Measurements from ENCODE around the gene POU5F2.

The POU5F2 gene

DNA sequence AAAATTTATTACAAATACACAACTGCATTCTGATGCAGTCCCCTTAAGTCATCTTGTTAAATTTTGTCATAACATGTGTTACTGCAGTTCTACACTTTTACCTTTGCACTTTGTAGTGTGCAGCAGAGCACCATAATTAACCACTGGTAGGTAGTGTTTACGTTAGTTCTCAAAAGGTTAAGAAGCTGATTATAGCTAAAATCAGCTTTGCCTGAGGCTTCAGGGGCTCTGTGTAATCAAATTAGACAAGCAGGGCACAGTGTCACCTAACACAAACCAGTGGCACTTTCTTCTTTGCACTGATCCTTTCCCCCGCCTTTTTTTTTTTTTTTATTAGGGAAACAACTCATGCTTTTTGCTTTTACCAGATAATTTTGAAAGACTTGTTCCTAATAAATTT is 26.1 kb downstream of the POU5F2 start:
- no peak overlapping the region for H3K4me3 ChIP-seq (ENCODE audit: low read depth, low read length)
- no peaks in the 10 kb centered on the region for H3K27me3 ChIP-seq (ENCODE audit: control insufficient read depth, insufficient read depth, low read length)
- no peaks in the 10 kb centered on the region for H3K36me3 ChIP-seq (ENCODE audit: control insufficient read depth, insufficient read depth, low read length)
- no peaks in the 10 kb centered on the region for H3K9me3 ChIP-seq (ENCODE audit: control insufficient read depth, insufficient read depth, low read length)
- H3K9ac ChIP-seq (ENCODE audit: low read depth, low read length), result no peak overlapping the region
- H3K4me1 ChIP-seq (ENCODE audit: control insufficient read depth, insufficient read depth, low read length), result no peaks in the 10 kb centered on the region

DNA sequence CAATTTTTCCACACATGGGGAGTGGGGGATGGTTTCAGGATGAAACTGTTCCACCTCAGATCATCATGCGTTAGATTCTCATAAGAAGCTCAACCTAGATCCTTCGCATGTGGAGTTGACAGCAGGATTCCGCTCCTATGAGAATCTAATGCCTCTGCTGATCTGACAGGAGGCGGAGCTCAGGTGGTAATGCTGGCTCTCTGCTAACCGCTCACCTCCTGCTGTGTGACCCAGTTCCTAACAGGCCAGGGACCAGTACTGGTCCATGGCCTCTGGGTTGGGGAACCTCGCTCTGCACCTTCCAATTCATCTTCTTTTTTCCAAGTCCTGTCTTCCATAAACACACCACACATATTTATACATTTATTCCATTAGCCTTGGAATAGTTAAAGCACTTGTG is 33.0 kb downstream of the POU5F2 start:
- Histone ChIP-seq H3K27me3 (ENCODE audit: control insufficient read depth, insufficient read depth, low read length) (no peaks in the 10 kb centered on the region), H3K4me1 (ENCODE audit: control insufficient read depth, insufficient read depth, low read length) (no peaks in the 10 kb centered on the region), H3K9ac (ENCODE audit: low read depth, low read length) (no peak overlapping the region), H3K9me3 (ENCODE audit: control insufficient read depth, insufficient read depth, low read length) (no peaks in the 10 kb centered on the region), H3K4me3 (ENCODE audit: low read depth, low read length) (no peak overlapping the region), H3K36me3 (ENCODE audit: control insufficient read depth, insufficient read depth, low read length) (no peaks in the 10 kb centered on the region)

DNA sequence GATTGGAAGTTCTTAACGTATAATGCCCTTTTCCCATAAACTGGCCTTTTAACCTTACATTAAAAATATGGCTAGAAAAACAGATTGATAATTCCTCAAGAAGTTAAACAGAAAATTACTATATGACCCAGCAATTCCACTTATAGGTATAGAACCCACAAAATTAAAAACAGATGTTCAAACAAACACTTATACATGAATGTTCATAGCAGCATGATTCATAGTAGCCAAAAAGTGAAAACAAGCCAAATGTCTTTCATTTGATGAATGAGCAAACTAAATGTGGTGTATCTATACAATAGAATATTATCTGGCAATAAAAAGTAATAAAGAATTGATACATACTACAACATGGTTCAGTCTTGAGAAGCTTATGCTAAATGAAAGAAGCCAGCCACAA is 35.5 kb downstream of the POU5F2 start:
- no peaks in the 10 kb centered on the region for H3K36me3 ChIP-seq (ENCODE audit: control insufficient read depth, insufficient read depth, low read length)
- H3K27me3 ChIP-seq (ENCODE audit: control insufficient read depth, insufficient read depth, low read length), result no peaks in the 10 kb centered on the region
- no peaks in the 10 kb centered on the region for H3K4me1 ChIP-seq (ENCODE audit: control insufficient read depth, insufficient read depth, low read length)
- H3K9me3 ChIP-seq (ENCODE audit: control insufficient read depth, insufficient read depth, low read length), result no peaks in the 10 kb centered on the region
- no peak overlapping the region for H3K9ac ChIP-seq (ENCODE audit: low read depth, low read length)
- no peak overlapping the region for H3K4me3 ChIP-seq (ENCODE audit: low read depth, low read length)

DNA sequence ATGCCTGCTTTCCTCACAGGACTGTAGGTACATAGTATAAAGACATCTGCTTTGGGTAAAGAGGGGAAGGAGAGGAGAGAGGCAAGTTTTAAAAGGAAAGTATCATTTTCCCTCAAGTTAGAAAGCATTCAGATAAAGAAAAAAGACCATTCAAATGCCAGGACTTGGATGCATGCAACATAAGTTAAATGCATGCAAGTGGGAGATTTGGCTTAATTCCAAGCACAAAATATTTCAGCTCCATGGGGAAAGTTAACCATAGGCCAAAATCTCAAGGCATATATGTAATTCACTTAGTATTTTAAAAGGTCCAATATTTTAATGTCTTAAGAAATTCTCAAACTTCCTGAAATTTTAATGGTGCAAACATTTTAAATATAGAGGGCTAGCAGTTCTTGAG is 36.4 kb downstream of the POU5F2 start:
- no peak overlapping the region for H3K4me3 ChIP-seq (ENCODE audit: low read depth, low read length)
- no peaks in the 10 kb centered on the region for H3K36me3 ChIP-seq (ENCODE audit: control insufficient read depth, insufficient read depth, low read length)
- H3K27me3 ChIP-seq (ENCODE audit: control insufficient read depth, insufficient read depth, low read length), result no peaks in the 10 kb centered on the region

DNA sequence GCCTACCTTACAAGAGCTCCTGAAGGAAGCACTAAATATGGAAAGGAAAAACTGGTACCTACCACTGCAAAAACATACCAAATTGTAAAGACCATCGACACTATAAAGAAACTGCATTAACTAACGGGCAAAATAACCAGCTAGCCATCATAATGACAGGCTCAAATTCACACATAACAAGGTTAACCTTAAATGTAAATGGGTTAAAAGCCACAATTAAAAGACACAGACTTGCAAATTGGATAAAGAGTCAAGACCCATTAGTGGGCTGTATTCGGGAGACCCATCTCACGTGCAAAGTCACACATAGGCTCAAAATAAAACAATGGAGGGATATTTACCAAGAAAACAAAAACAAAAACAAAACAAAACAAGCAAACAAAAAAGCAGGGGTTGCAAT is 49.4 kb downstream of the POU5F2 start:
- H3K9me3 ChIP-seq (ENCODE audit: control insufficient read depth, insufficient read depth, low read length), result no peaks in the 10 kb centered on the region
- H3K4me1 ChIP-seq (ENCODE audit: control insufficient read depth, insufficient read depth, low read length), result no peaks in the 10 kb centered on the region
- no peaks in the 10 kb centered on the region for H3K36me3 ChIP-seq (ENCODE audit: control insufficient read depth, insufficient read depth, low read length)
- H3K4me3 ChIP-seq (ENCODE audit: low read depth, low read length), result no peak overlapping the region
- no peak overlapping the region for H3K9ac ChIP-seq (ENCODE audit: low read depth, low read length)
- H3K27me3 ChIP-seq (ENCODE audit: control insufficient read depth, insufficient read depth, low read length), result no peaks in the 10 kb centered on the region

More for the DNA sequence above, 36.4 kb downstream of the POU5F2 start:
- Histone ChIP-seq H3K9ac (ENCODE audit: low read depth, low read length) (no peak overlapping the region), H3K4me1 (ENCODE audit: control insufficient read depth, insufficient read depth, low read length) (no peaks in the 10 kb centered on the region), H3K9me3 (ENCODE audit: control insufficient read depth, insufficient read depth, low read length) (no peaks in the 10 kb centered on the region)

Data from iPS-15b (cell line).